ENCODE results near the gene YWHAB. TPM values are rescaled to one million over a fixed set of nuclear protein-coding genes. Genes with fewer than 3 reads are reported as not detected.

The YWHAB gene
- polyA plus RNA-seq, 1 of the 3 experiments (the other 2 are of a cell fraction) = 84.3 TPM

- no peak overlapping the region for H3K4me3 ChIP-seq (ENCODE audit: low read depth in 2 of 2, low read length in 1 of 2)
- H3K9me2 ChIP-seq = no peaks in the 10 kb centered on the region
- ChIA-PET CTCF (interaction anchor here (0.9 to 2.8 kb wide), 3 partner anchors 15 to 57 kb away, joined by 3 to 8 read pairs (median 3); partner anchors contain the start of gene PABPC1L), POLR2A (no interaction called here)
- DNase-seq = no peak
- H3K9me3 ChIP-seq = no peaks in the 10 kb centered on the region
- H3K9ac ChIP-seq = no peak overlapping the region
- H3K36me3 ChIP-seq (replicated peaks in 1 of 2; ENCODE audit: control insufficient read depth in 1 of 2, insufficient read depth in 2 of 2, low read length in 1 of 2) = peaks cover 41 to 47% of the 10 kb centered on the region in 2 experiments
- H3K4me2 ChIP-seq = no peak overlapping the region
- peaks cover 14 to 17% of the 10 kb centered on the region in 2 experiments for H3K4me1 ChIP-seq (ENCODE audit: control insufficient read depth in 1 of 2, insufficient read depth in 2 of 2, low read depth in 1 of 2, low read length in 1 of 2)
- 100% methylated on average over 3 of the region's 3 CpGs for WGBS (ENCODE audit: low lambda C conversion rate)
- H2AFZ ChIP-seq (ENCODE audit: low read depth) = no peak overlapping the region
- H3F3A ChIP-seq (replicated peaks; ENCODE audit: insufficient read depth) = peaks cover 14% of the 10 kb centered on the region
- H3K79me2 ChIP-seq (ENCODE audit: insufficient read depth) = peaks cover 51% of the 10 kb centered on the region
- H3K27ac ChIP-seq (ENCODE audit: low read depth in 2 of 2, low read length in 1 of 2) = no peak overlapping the region
- H3K27me3 ChIP-seq (ENCODE audit: insufficient read depth) = no peaks in the 10 kb centered on the region
- TF ChIP-seq NRF1 (IDR thresholded peaks at IDR 0.05; ENCODE audit: low read depth, low read length) = no peak
- TF ChIP-seq RCOR1 (IDR thresholded peaks at IDR 0.05; ENCODE audit: low read length) = no peak
- TF ChIP-seq, protein P1, sequence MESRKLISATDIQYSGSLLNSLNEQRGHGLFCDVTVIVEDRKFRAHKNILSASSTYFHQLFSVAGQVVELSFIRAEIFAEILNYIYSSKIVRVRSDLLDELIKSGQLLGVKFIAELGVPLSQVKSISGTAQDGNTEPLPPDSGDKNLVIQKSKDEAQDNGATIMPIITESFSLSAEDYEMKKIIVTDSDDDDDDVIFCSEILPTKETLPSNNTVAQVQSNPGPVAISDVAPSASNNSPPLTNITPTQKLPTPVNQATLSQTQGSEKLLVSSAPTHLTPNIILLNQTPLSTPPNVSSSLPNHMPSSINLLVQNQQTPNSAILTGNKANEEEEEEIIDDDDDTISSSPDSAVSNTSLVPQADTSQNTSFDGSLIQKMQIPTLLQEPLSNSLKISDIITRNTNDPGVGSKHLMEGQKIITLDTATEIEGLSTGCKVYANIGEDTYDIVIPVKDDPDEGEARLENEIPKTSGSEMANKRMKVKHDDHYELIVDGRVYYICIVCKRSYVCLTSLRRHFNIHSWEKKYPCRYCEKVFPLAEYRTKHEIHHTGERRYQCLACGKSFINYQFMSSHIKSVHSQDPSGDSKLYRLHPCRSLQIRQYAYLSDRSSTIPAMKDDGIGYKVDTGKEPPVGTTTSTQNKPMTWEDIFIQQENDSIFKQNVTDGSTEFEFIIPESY (IDR thresholded peaks at IDR 0.05; ENCODE audit: borderline replicate concordance, low read depth) = no peak
- TF ChIP-seq MXI1 (IDR thresholded peaks at IDR 0.05; ENCODE audit: low read depth, low read length) = no peak
- no peak for TF ChIP-seq SMC3 (IDR thresholded peaks at IDR 0.05; ENCODE audit: low read depth, low read length)
- TF ChIP-seq, protein P2, sequence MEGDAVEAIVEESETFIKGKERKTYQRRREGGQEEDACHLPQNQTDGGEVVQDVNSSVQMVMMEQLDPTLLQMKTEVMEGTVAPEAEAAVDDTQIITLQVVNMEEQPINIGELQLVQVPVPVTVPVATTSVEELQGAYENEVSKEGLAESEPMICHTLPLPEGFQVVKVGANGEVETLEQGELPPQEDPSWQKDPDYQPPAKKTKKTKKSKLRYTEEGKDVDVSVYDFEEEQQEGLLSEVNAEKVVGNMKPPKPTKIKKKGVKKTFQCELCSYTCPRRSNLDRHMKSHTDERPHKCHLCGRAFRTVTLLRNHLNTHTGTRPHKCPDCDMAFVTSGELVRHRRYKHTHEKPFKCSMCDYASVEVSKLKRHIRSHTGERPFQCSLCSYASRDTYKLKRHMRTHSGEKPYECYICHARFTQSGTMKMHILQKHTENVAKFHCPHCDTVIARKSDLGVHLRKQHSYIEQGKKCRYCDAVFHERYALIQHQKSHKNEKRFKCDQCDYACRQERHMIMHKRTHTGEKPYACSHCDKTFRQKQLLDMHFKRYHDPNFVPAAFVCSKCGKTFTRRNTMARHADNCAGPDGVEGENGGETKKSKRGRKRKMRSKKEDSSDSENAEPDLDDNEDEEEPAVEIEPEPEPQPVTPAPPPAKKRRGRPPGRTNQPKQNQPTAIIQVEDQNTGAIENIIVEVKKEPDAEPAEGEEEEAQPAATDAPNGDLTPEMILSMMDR (IDR thresholded peaks at IDR 0.05) = no peak
- TF ChIP-seq FOXM1 (IDR thresholded peaks at IDR 0.05; ENCODE audit: low read depth) = no peak
- no peak for TF ChIP-seq RXRA (IDR thresholded peaks at IDR 0.05; ENCODE audit: borderline replicate concordance, low read depth)
- TF ChIP-seq, protein P3, sequence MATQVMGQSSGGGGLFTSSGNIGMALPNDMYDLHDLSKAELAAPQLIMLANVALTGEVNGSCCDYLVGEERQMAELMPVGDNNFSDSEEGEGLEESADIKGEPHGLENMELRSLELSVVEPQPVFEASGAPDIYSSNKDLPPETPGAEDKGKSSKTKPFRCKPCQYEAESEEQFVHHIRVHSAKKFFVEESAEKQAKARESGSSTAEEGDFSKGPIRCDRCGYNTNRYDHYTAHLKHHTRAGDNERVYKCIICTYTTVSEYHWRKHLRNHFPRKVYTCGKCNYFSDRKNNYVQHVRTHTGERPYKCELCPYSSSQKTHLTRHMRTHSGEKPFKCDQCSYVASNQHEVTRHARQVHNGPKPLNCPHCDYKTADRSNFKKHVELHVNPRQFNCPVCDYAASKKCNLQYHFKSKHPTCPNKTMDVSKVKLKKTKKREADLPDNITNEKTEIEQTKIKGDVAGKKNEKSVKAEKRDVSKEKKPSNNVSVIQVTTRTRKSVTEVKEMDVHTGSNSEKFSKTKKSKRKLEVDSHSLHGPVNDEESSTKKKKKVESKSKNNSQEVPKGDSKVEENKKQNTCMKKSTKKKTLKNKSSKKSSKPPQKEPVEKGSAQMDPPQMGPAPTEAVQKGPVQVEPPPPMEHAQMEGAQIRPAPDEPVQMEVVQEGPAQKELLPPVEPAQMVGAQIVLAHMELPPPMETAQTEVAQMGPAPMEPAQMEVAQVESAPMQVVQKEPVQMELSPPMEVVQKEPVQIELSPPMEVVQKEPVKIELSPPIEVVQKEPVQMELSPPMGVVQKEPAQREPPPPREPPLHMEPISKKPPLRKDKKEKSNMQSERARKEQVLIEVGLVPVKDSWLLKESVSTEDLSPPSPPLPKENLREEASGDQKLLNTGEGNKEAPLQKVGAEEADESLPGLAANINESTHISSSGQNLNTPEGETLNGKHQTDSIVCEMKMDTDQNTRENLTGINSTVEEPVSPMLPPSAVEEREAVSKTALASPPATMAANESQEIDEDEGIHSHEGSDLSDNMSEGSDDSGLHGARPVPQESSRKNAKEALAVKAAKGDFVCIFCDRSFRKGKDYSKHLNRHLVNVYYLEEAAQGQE (IDR thresholded peaks at IDR 0.05; ENCODE audit: low read depth, low read length) = no peak
- no peak for TF ChIP-seq EZH2phosphoT487 (IDR thresholded peaks at IDR 0.05; ENCODE audit: borderline replicate concordance, low read depth)
- no peak for TF ChIP-seq MEF2A (IDR thresholded peaks at IDR 0.05; ENCODE audit: borderline replicate concordance, low read depth)
- no peak for TF ChIP-seq TAF1 (IDR thresholded peaks at IDR 0.05; ENCODE audit: borderline replicate concordance, low read depth, low read length)
- no peak for TF ChIP-seq EP300 (IDR thresholded peaks at IDR 0.05; ENCODE audit: borderline replicate concordance in 1 of 2, low read depth in 1 of 2, low read length in 1 of 2)
- no peak for TF ChIP-seq FOSL2 (IDR thresholded peaks at IDR 0.05; ENCODE audit: borderline replicate concordance, low read depth)
- no peak for TF ChIP-seq IRF3 (IDR thresholded peaks at IDR 0.05; ENCODE audit: low read depth, low read length)
- TF ChIP-seq MAX (IDR thresholded peaks at IDR 0.05; ENCODE audit: low read depth) = no peak
- TF ChIP-seq TCF12 (IDR thresholded peaks at IDR 0.05) = no peak
- TF ChIP-seq YY1 (IDR thresholded peaks at IDR 0.05; ENCODE audit: low read depth) = no peak
- no peak for TF ChIP-seq GATA2 (CRISPR knock-in tag; IDR thresholded peaks at IDR 0.05)
- H4K20me1 ChIP-seq (ENCODE audit: insufficient read depth) = peaks cover 16% of the 10 kb centered on the region
Observed at GRCh38 chr20:44956410-44956809, 70.9 kb downstream of the YWHAB start.

Measured in SK-N-SH (cell line).